Activated T-helper 2 cell treated with anti-CD3 and anti-CD28 coated beads, Interferon-gamma antibody, Interleukin-2, Interleukin-4, amounts not matched to agents 10 μg/mL and 5 μg/mL and 100 μg/mL, durations not matched to agents 14 hours and 24 hours and 36 hours (primary cell): Measurements from ENCODE around the gene RAD9A. TPM values are rescaled to one million over a fixed set of nuclear protein-coding genes. Genes with fewer than 3 reads are reported as not detected.
"Not testable (repeated sequence)": the region's sequence is repeated elsewhere in the genome, so short reads cannot be mapped to it uniquely, and the experiment has no call there.

Experiments
- DNase-seq: peaks from one replicate; pipeline ENCODE4 v3.0.0; 2021; ENCODE audit warnings: low spot score
- H3K27ac Mint-ChIP-seq: one replicate; pipeline ENCODE4 v1.8.0; 2021; ENCODE audit warnings: mixed read lengths
- H3K27me3 Mint-ChIP-seq: one replicate; pipeline ENCODE4 v1.8.0; 2021; ENCODE audit warnings: low read depth, mixed read lengths
- H3K36me3 Mint-ChIP-seq: one replicate; pipeline ENCODE4 v1.8.0; 2021; ENCODE audit warnings: low read depth, mixed read lengths
- H3K4me1 Mint-ChIP-seq: one replicate; pipeline ENCODE4 v1.8.0; 2021; ENCODE audit warnings: low read depth, mixed read lengths
- H3K4me3 Mint-ChIP-seq: one replicate; pipeline ENCODE4 v1.8.0; 2021; ENCODE audit warnings: low read depth, mild to moderate bottlenecking, moderate library complexity, mixed read lengths
- H3K9me3 Mint-ChIP-seq: one replicate; pipeline ENCODE4 v1.8.0; 2021; ENCODE audit warnings: mixed read lengths
- intact Hi-C: fragments of 100-400 bp; cut with micrococcal nuclease; formaldehyde crosslinking; loops from one replicate; pipeline ENCODE4 v1.15.1; 2023
- total RNA-seq: library from RNA; stranded (reverse); gene quantifications from 2 replicates; pipeline ENCODE4 v1.2.3, GENCODE V29; 2022

Gene RAD9A
- total RNA-seq, 1 donor from 2014 or later = 32.1 TPM

GRCh38 chr11:67423466-67423865 lies 31.7 kb downstream of the RAD9A start:
- H3K36me3 Mint-ChIP-seq = peaks cover 2% of the 10 kb centered on the region
- H3K4me3 Mint-ChIP-seq = no peak overlapping the region
- intact Hi-C loops = loop anchor here (5.0 kb wide), 2 partner anchors 84 to 384 kb away; partner anchors contain the start of genes CDK2AP2 and PITPNM1
- H3K9me3 Mint-ChIP-seq = no peaks in the 10 kb centered on the region
- no peak for DNase-seq
- H3K4me1 Mint-ChIP-seq = peaks cover 16% of the 10 kb centered on the region
- H3K27me3 Mint-ChIP-seq = peaks cover 1% of the 10 kb centered on the region
- no peak overlapping the region for H3K27ac Mint-ChIP-seq

DNA sequence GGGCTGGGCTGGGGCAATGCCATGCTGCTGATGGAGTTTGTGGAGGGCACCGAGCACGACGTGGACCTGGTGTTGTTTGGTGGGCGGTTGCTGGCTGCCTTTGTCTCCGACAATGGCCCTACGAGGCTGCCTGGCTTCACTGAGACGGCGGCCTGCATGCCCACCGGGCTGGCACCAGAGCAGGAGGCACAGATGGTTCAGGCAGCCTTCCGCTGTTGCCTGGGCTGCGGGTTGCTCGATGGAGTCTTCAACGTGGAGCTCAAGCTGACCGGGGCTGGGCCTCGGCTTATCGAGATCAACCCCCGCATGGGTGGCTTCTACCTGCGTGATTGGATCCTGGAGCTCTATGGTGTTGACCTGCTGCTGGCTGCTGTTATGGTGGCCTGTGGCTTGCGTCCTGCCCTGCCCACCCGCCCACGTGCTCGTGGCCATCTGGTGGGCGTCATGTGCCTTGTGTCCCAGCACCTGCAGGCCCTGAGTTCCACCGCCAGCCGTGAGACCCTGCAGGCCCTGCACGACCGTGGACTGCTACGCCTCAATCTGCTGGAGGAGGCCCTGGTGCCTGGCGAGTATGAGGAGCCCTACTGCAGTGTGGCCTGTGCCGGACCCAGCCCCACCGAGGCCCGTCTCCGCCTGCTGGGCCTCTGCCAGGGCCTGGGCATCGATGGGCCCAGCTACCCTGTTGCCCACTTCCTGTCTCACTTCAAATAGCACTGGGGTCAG lies 32.3 kb downstream of the RAD9A start:
- peaks cover 7% of the 10 kb centered on the region for H3K36me3 Mint-ChIP-seq
- peaks cover 14% of the 10 kb centered on the region for H3K4me1 Mint-ChIP-seq
- no peak overlapping the region for H3K27ac Mint-ChIP-seq
- DNase-seq = no peak
- no peak overlapping the region for H3K4me3 Mint-ChIP-seq
- peaks cover 1% of the 10 kb centered on the region for H3K27me3 Mint-ChIP-seq
- intact Hi-C loops = loop anchor here (5.0 kb wide), 2 partner anchors 83 to 383 kb away; partner anchors contain the start of genes CDK2AP2 and PITPNM1
- H3K9me3 Mint-ChIP-seq = no peaks in the 10 kb centered on the region

- Mint-ChIP-seq H3K4me3 (peak overlapping the region; percentile 98), H3K4me1 (peaks cover 13% of the 10 kb centered on the region), H3K36me3 (peaks cover 27% of the 10 kb centered on the region), H3K27ac (peak overlapping the region; percentile 93)
- DNase-seq, intact Hi-C loops, H3K27me3 Mint-ChIP-seq, H3K9me3 Mint-ChIP-seq: not testable (repeated sequence)
Measured at GRCh38 chr11:67427364-67427859, 35.6 kb downstream of the RAD9A start.

DNA sequence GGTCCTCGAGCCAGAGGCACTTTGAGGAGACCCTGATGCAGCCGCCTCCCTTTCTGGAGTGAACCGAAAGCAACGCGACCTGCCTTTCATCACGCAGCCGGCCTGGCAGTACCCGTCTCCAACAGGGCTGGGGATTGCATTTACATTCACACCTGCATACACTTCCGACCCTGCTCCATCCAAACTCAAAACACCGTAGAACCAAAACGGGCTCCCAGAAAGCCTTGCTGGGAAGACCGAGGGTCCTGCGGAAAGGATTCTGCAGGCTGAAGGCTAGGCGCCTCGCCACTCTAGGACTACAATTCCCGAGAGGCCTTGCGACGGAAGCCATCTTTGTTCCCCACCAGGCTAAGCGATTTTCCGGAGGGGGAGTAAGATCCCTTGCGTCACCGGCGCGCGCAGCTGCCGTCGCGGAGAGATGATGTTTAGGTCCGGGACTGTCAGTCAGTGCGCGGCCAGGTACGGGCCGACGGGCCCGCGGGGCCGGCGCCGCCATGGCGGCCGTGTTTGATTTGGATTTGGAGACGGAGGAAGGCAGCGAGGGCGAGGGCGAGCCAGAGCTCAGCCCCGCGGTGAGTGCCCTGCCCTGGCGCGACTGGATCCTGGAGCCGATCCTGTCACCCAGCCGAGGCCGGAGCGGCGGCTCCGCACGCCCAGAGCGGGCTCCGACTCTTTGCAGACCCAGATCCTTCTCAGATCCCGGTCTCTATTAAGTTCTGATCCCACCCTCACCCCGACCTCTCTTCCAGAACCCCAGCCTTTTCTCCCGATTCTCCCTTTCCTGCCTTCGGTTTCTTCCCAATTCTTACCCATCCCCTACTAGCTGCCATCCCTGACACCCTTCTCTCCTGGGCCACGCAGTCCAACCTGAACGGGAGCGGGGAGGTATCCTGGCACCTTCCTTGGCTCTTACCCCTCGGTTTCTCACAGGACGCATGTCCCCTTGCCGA lies 36.5 kb downstream of the RAD9A start, which contains the start of gene RPS6KB2:
Gene RPS6KB2 (plus strand): TSS at position 443 of the 950 bp plus-strand sequence. CDS start 52 bp downstream, at position 495.
- peak within 1 kb of the TSS; percentile 98 for H3K4me3 Mint-ChIP-seq
- intact Hi-C loops = loop anchor here (1.0 to 2.0 kb wide), 4 partner anchors 8 to 41 kb away; partner anchors contain the start of genes CORO1B, PPP1CA and TMEM134
- no peaks in the 10 kb centered on the region for H3K27me3 Mint-ChIP-seq

GRCh38 chr11:67429038-67429668 lies 37.4 kb downstream of the RAD9A start:
- intact Hi-C loops = loop anchor here (2.0 kb wide), 1 partner anchor 14 kb away; the partner anchor contains the start of gene CORO1B
- DNase-seq = no peak
- Mint-ChIP-seq H3K4me1 (peaks cover 17% of the 10 kb centered on the region), H3K9me3 (no peaks in the 10 kb centered on the region), H3K27ac (peak overlapping the region; percentile 93), H3K4me3 (peak overlapping the region; percentile 98), H3K27me3 (no peaks in the 10 kb centered on the region), H3K36me3 (peaks cover 35% of the 10 kb centered on the region)

More for the DNA sequence above, 36.5 kb downstream of the RAD9A start, which contains the start of gene RPS6KB2:
- H3K9me3 Mint-ChIP-seq = no peaks in the 10 kb centered on the region
- peak; percentile 98 for DNase-seq
- peaks cover 33% of the 10 kb centered on the region for H3K36me3 Mint-ChIP-seq
- peaks cover 15% of the 10 kb centered on the region for H3K4me1 Mint-ChIP-seq
- H3K27ac Mint-ChIP-seq = peak within 1 kb of the TSS; percentile 93

- Mint-ChIP-seq H3K27me3 (no peaks in the 10 kb centered on the region), H3K36me3 (peaks cover 37% of the 10 kb centered on the region), H3K4me1 (peaks cover 16% of the 10 kb centered on the region), H3K9me3 (no peaks in the 10 kb centered on the region), H3K4me3 (peak overlapping the region; percentile 45), H3K27ac (no peak overlapping the region)
- no peak for DNase-seq
- intact Hi-C loops = loop anchor here (2.0 kb wide), 1 partner anchor 13 kb away; the partner anchor contains the start of gene CORO1B
Measured at GRCh38 chr11:67429722-67430121, 37.9 kb downstream of the RAD9A start.

- peaks cover 23% of the 10 kb centered on the region for H3K4me1 Mint-ChIP-seq
- H3K4me3 Mint-ChIP-seq = no peak overlapping the region
- H3K27me3 Mint-ChIP-seq = no peaks in the 10 kb centered on the region
- intact Hi-C loops = no loop called here
- H3K36me3 Mint-ChIP-seq = peaks cover 50% of the 10 kb centered on the region
- no peak for DNase-seq
- no peaks in the 10 kb centered on the region for H3K9me3 Mint-ChIP-seq
- peak overlapping the region; percentile 46 for H3K27ac Mint-ChIP-seq
Measured at GRCh38 chr11:67431346-67432249, 39.8 kb downstream of the RAD9A start.

- H3K4me3 Mint-ChIP-seq = no peak overlapping the region
- H3K36me3 Mint-ChIP-seq = peaks cover 57% of the 10 kb centered on the region
- H3K9me3 Mint-ChIP-seq = no peaks in the 10 kb centered on the region
- no peaks in the 10 kb centered on the region for H3K27me3 Mint-ChIP-seq
- H3K27ac Mint-ChIP-seq = peak overlapping the region; percentile 31
- H3K4me1 Mint-ChIP-seq = peaks cover 20% of the 10 kb centered on the region
- intact Hi-C loops = no loop called here
- no peak for DNase-seq
Measured at GRCh38 chr11:67432655-67433349, 41.0 kb downstream of the RAD9A start.

- H3K27ac Mint-ChIP-seq = peak overlapping the region; percentile 28
- DNase-seq = no peak
- intact Hi-C loops = no loop called here
- H3K36me3 Mint-ChIP-seq = peaks cover 62% of the 10 kb centered on the region
- H3K9me3 Mint-ChIP-seq = no peaks in the 10 kb centered on the region
- H3K27me3 Mint-ChIP-seq = no peaks in the 10 kb centered on the region
- H3K4me3 Mint-ChIP-seq = peak overlapping the region; percentile 21
- H3K4me1 Mint-ChIP-seq = peaks cover 21% of the 10 kb centered on the region
Measured at GRCh38 chr11:67433536-67434394, 42.0 kb downstream of the RAD9A start.

GRCh38 chr11:67434395-67434881 lies 42.7 kb downstream of the RAD9A start:
- intact Hi-C loops = no loop called here
- DNase-seq = no peak
- no peaks in the 10 kb centered on the region for H3K27me3 Mint-ChIP-seq
- H3K9me3 Mint-ChIP-seq = no peaks in the 10 kb centered on the region
- peaks cover 65% of the 10 kb centered on the region for H3K36me3 Mint-ChIP-seq
- H3K4me3 Mint-ChIP-seq = peak overlapping the region; percentile 13
- peak overlapping the region; percentile 28 for H3K27ac Mint-ChIP-seq
- peaks cover 27% of the 10 kb centered on the region for H3K4me1 Mint-ChIP-seq
